CD8-positive, alpha-beta memory T cell (primary cell): ENCODE data around the gene KATNAL1. TPM values are rescaled to one million over a fixed set of nuclear protein-coding genes. Genes with fewer than 3 reads are reported as not detected.

Source experiments
- CTCF ChIA-PET: fragments of 350-600 bp; sonication (Branson Sonifier 250); formaldehyde crosslinking; loops from one replicate; lab custom pipeline; 2021; ENCODE audit warnings: antibody characterized with exemption; lab: Charles Lee
- POLR2A ChIA-PET: fragments of 350-600 bp; sonication (Branson Sonifier 250); formaldehyde crosslinking; loops from one replicate; lab custom pipeline; 2021; ENCODE audit warnings: antibody characterized with exemption; lab: Charles Lee
- DNase-seq, 5 donors: peaks; one replicate each; pipeline versions ENCODE4 v3.0.0 to v3.0.0-alpha.2; 2020 to 2022; ENCODE audit warnings: mixed read lengths in 1 of 5
- H3K27ac ChIP-seq: one replicate; pipeline ENCODE4 v1.7.0; 2013; ENCODE audit warnings: low read depth, mild to moderate bottlenecking, low read length, moderate library complexity
- H3K27me3 ChIP-seq: 2 replicates; pipeline ENCODE4 v1.7.0; 2013; ENCODE audit warnings: low read length, mild to moderate bottlenecking; ENCODE audit not compliant: insufficient read depth, poor library complexity, severe bottlenecking
- H3K36me3 ChIP-seq: 2 replicates; pipeline ENCODE4 v1.7.0; 2013; ENCODE audit warnings: mild to moderate bottlenecking, low read length, moderate library complexity; ENCODE audit not compliant: insufficient read depth
- H3K4me1 ChIP-seq: 2 replicates; pipeline ENCODE4 v1.7.0; 2013; ENCODE audit warnings: mild to moderate bottlenecking, low read length, moderate library complexity; ENCODE audit not compliant: insufficient read depth
- H3K4me3 ChIP-seq: 2 replicates; pipeline ENCODE4 v1.7.0; 2013; ENCODE audit warnings: mild to moderate bottlenecking, low read length
- H3K9me3 ChIP-seq: 2 replicates; pipeline ENCODE4 v1.7.0; 2013; ENCODE audit warnings: mild to moderate bottlenecking, low read length
- H3K27ac Mint-ChIP-seq, 8 donors: one replicate each; pipeline ENCODE4 v1.8.0; 2020 to 2021; ENCODE audit warnings: mixed read lengths in 8 of 8, mild to moderate bottlenecking in 6 of 8, inconsistent platforms in 3 of 8, moderate library complexity in 3 of 8
- H3K27me3 Mint-ChIP-seq, 2 donors: one replicate each; pipeline ENCODE4 v1.8.0; 2020 to 2021; ENCODE audit warnings: mixed read lengths in 2 of 2, mild to moderate bottlenecking in 1 of 2, moderate library complexity in 1 of 2
- H3K36me3 Mint-ChIP-seq, 3 donors: one replicate each; pipeline ENCODE4 v1.8.0; 2020 to 2021; ENCODE audit warnings: mixed read lengths in 3 of 3, inconsistent platforms in 1 of 3, mild to moderate bottlenecking in 1 of 3
- H3K4me1 Mint-ChIP-seq, 3 donors: one replicate each; pipeline ENCODE4 v1.8.0; 2020 to 2021; ENCODE audit warnings: mixed read lengths in 3 of 3, inconsistent platforms in 1 of 3, mild to moderate bottlenecking in 1 of 3
- H3K4me3 Mint-ChIP-seq, 7 donors: one replicate each; pipeline ENCODE4 v1.8.0; 2020 to 2021; ENCODE audit warnings: mixed read lengths in 7 of 7, mild to moderate bottlenecking in 6 of 7, moderate library complexity in 4 of 7, inconsistent platforms in 2 of 7
- H3K9me3 Mint-ChIP-seq, 5 donors: one replicate each; pipeline ENCODE4 v1.8.0; 2020 to 2022; ENCODE audit warnings: mixed read lengths in 5 of 5, mild to moderate bottlenecking in 3 of 5, moderate library complexity in 2 of 5, inconsistent platforms in 1 of 5
- polyA plus RNA-seq: library from polyadenylated mRNA; unstranded; fragments of 300-500 nt; fragmentation: Illumina TruSeq; gene quantifications from one replicate; pipeline ENCODE4 v1.2.3, GENCODE V29; 2021
- total RNA-seq, 2 experiments: library from RNA; stranded (reverse); gene quantifications; one replicate each; pipeline ENCODE4 v1.2.3, GENCODE V29; 2021

KATNAL1 gene
- total RNA-seq = 10 to 100 TPM; 11.0 to 16.5 TPM
- 5.6 TPM for polyA plus RNA-seq

DNA sequence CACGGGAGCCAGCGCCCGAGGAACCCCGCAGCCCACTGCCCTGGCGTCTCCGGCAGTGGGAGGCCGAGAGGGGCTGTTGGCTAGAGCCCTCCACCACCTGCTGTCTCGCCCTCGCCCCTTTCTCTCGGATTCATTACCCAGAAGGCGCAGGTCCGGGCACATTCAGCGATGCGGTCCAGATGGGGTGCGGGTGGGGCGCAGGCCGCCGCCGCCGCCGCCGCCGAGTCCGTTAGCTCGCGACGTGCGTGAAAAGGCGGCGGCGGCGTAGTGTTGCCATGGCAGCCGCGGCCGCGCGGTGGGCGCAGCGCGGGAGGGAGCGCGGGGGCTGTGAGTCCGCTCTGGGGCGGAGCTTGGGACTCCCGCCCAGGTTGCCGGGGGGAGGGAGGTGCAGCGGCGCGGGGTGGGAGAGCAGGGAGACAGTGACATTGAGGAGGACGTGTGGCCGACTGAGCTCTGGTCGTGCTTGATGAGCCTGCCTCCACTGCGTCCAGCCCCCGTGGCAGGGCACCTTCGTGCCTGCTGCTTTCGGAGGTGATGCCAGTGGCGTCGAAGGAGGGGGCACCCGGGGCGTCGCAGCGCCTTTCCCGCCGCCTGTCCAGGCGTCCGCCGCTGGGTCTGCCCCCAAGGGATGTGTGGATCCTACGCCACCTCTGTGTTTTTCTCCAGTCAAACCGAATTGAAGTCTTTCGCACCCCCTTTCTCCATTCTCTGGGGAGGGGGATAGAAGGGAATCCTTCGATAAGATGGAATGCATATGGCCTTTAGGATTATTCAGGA, at the start of gene KATNAL1:
KATNAL1 (minus strand) TSS at position 358 of the 777 bp plus-strand sequence. CDS start 23,774 bp downstream, outside the sequence.
- H3K4me3 ChIP-seq = peak within 1 kb of the TSS; percentile 77
- no peaks in the 10 kb centered on the region for H3K9me3 Mint-ChIP-seq
- DNase-seq = peak; percentile 73 to 84 (median 77)
- peaks cover 10% of the 10 kb centered on the region for H3K4me1 ChIP-seq
- H3K27me3 ChIP-seq = no peaks in the 10 kb centered on the region
- ChIA-PET POLR2A (interaction anchor here (0.6 to 1.9 kb wide), 14 partner anchors 10 to 310 kb away, joined by 3 to 8 read pairs (median 3); partner anchors contain the start of genes HMGB1, UBE2L5 and USPL1), CTCF (interaction anchor here (0.8 to 2.3 kb wide), 15 partner anchors 9 to 247 kb away, joined by 3 to 14 read pairs (median 4); no protein-coding TSS in a partner anchor)
- H3K36me3 ChIP-seq = no peaks in the 10 kb centered on the region
- H3K9me3 ChIP-seq = no peaks in the 10 kb centered on the region
- peaks cover 36 to 47% (median 41%) of the 10 kb centered on the region in 3 donors for H3K4me1 Mint-ChIP-seq
- H3K27ac Mint-ChIP-seq = peak within 1 kb of the TSS; percentile 79 to 94 (median 86)
- H3K27ac ChIP-seq = peak within 1 kb of the TSS; percentile 75
- peak within 1 kb of the TSS in 6 of 7 donors; percentile 89 to 95 (median 92) for H3K4me3 Mint-ChIP-seq
- H3K27me3 Mint-ChIP-seq = peaks cover 0 to 1% of the 10 kb centered on the region in 2 donors
- peaks cover 0 to 2% (median 0%) of the 10 kb centered on the region in 3 donors for H3K36me3 Mint-ChIP-seq

DNA sequence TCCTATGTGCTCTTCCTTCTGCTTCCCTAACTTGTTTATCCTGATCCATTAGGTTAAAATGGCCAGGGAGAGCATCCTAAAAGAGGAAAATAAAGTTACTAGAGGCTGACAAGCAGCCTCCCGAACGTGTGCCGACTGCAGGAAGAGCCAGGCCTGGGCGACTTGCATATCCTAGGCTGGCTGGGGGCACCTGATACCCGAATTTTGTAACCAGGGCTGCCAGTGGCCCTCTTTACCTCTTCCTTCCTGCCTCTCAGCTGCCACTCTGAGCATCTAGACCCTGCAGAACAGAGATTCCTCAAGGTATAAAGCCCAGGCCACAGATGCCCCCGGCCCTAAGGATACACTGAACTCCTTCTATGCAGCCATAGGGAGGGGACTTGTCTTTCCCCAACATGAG, 48.5 kb upstream of the KATNAL1 start:
- Mint-ChIP-seq H3K4me3 (no peak overlapping the region), H3K9me3 (peaks cover 5 to 8% (median 6%) of the 10 kb centered on the region in 5 donors), H3K4me1 (peaks cover 17 to 22% (median 17%) of the 10 kb centered on the region in 3 donors), H3K27ac (peak overlapping the region in 2 of 8 donors; percentile 42 to 79), H3K36me3 (peaks cover 23 to 43% (median 36%) of the 10 kb centered on the region in 3 donors), H3K27me3 (no peaks in the 10 kb centered on the region)
- ChIA-PET POLR2A (no interaction called here), CTCF (interaction anchor here (1.6 kb wide), 1 partner anchor 19 kb away, joined by 5 read pairs; no protein-coding TSS in a partner anchor)
- H3K36me3 ChIP-seq = peaks cover 4% of the 10 kb centered on the region
- H3K27me3 ChIP-seq = no peaks in the 10 kb centered on the region
- H3K4me3 ChIP-seq = no peak overlapping the region
- no peaks in the 10 kb centered on the region for H3K9me3 ChIP-seq
- H3K4me1 ChIP-seq = peaks cover 20% of the 10 kb centered on the region
- H3K27ac ChIP-seq = no peak overlapping the region
- no peak for DNase-seq

DNA sequence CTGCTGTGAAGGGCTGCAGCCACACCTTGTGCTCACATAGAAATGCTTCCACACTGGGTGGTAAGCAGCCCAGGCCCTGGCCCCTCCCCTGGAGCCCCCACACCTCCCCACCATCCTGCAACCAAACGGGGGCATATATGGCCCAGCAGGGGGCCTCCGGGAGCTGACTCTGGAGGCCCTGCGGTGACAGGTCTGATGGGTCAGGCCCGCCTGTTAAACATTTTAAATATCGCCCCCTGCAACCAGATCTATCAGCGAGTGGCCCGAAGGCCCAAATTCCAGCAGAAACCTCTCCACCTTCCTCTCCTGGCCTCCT, 48.0 kb upstream of the KATNAL1 start:
- H3K4me3 ChIP-seq = no peak overlapping the region
- Mint-ChIP-seq H3K27me3 (no peaks in the 10 kb centered on the region), H3K27ac (peak overlapping the region in 1 of 8 donors; percentile 79), H3K4me3 (no peak overlapping the region), H3K4me1 (peaks cover 17 to 22% (median 17%) of the 10 kb centered on the region in 3 donors), H3K9me3 (peaks cover 5 to 8% (median 6%) of the 10 kb centered on the region in 5 donors), H3K36me3 (peaks cover 20 to 39% (median 32%) of the 10 kb centered on the region in 3 donors)
- no peaks in the 10 kb centered on the region for H3K9me3 ChIP-seq
- peaks cover 20% of the 10 kb centered on the region for H3K4me1 ChIP-seq
- POLR2A ChIA-PET = no interaction called here
- DNase-seq = peak in 3 of 5 donors; percentile 8 to 63 (median 61)
- CTCF ChIA-PET = interaction anchor here (0.7 to 1.1 kb wide), 2 partner anchors 58 to 449 kb away, joined by 3 read pairs; no protein-coding TSS in a partner anchor
- no peaks in the 10 kb centered on the region for H3K36me3 ChIP-seq
- no peaks in the 10 kb centered on the region for H3K27me3 ChIP-seq
- H3K27ac ChIP-seq = no peak overlapping the region

DNA sequence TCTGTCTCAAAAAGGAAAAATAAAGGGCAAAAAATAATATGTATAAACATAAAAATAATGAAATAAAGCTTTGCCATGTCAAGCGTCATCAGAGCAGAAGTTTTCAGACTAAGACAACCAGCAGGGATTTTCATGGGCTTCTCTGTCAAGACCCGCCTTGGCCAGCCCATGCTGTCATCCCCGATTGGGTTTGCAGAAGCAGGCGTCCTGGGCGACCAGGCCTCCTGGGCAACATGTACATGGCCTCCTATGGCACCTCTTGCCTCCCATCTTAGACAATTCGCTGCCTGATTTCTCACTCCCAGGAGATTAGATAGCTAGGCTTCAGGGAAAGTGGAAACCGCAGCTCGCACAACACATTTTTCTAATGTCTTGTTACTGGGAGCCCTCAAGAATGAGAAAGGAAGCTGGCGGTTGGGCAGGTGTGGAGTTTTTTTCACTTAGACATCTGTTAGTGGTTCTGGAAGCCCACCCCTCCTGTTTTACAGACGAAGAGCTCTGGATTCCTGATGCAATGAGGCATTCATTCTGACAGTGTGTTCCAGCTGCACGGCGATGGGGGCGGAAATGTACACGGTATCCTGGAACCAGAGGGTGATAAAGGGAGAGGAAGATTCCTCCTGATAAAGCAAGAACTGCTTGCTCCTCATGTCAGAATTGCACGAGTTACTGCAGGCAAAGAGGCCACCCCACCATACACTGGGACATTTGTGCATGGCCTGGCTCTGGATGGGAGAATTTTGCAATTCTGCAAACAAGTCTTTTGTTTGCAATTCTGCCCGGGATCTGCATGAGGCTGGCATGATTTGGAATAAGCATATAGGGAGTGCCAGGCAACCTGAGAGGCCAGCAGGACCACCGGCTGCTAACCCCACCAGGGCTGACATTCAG, 47.4 kb upstream of the KATNAL1 start:
- H3K4me3 Mint-ChIP-seq = peak overlapping the region in 2 of 7 donors; percentile 6 to 28
- ChIA-PET POLR2A (no interaction called here), CTCF (interaction anchor here (0.7 to 1.1 kb wide), 2 partner anchors 59 to 450 kb away, joined by 3 read pairs; no protein-coding TSS in a partner anchor)
- DNase-seq = no peak
- no peaks in the 10 kb centered on the region for H3K27me3 Mint-ChIP-seq
- H3K36me3 ChIP-seq = no peaks in the 10 kb centered on the region
- peaks cover 17 to 20% (median 18%) of the 10 kb centered on the region in 3 donors for H3K4me1 Mint-ChIP-seq
- peaks cover 5 to 8% (median 6%) of the 10 kb centered on the region in 5 donors for H3K9me3 Mint-ChIP-seq
- no peak overlapping the region for H3K27ac ChIP-seq
- H3K9me3 ChIP-seq = no peaks in the 10 kb centered on the region
- H3K4me3 ChIP-seq = no peak overlapping the region
- no peaks in the 10 kb centered on the region for H3K27me3 ChIP-seq
- H3K36me3 Mint-ChIP-seq = peaks cover 20 to 38% (median 28%) of the 10 kb centered on the region in 3 donors
- H3K27ac Mint-ChIP-seq = peak overlapping the region in 1 of 8 donors; percentile 79
- peaks cover 20% of the 10 kb centered on the region for H3K4me1 ChIP-seq

DNA sequence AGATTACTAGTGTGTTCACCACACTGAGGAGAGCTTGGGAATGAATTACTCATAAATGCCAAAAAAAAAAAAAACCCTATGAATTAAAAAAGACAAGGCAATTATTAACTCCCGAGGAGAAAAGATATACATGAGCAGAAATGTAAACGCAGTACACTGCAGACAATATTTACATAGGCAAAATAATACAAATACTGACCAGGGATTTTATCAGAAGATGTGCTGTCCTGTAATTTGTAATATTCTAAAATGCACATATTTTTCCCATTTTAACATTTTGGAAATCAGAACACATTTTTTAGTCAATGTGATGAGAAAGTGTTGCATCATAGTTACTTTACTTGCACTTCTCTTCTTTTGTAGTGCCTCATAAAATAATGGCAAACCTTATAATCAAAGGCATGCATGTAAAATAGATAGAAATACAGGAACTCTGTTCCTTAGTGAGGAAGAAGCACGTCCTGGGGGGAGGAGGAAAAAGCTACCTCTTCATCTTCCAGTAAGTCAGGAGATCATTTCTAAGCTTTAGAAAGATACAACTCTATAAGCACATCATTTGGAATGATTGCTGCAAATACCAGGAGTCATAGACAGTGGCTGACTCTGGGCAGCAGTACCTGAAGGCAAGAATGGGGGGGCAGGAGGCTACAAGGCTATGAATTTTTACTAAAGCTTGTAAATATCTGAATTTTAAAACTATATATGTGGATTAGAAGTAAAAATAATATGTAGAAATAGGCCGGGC, 46.3 kb upstream of the KATNAL1 start:
- no peak overlapping the region for H3K27ac ChIP-seq
- POLR2A ChIA-PET = interaction anchor here (0.5 kb wide), 1 partner anchor 141 kb away, joined by 3 read pairs; no protein-coding TSS in a partner anchor

DNA sequence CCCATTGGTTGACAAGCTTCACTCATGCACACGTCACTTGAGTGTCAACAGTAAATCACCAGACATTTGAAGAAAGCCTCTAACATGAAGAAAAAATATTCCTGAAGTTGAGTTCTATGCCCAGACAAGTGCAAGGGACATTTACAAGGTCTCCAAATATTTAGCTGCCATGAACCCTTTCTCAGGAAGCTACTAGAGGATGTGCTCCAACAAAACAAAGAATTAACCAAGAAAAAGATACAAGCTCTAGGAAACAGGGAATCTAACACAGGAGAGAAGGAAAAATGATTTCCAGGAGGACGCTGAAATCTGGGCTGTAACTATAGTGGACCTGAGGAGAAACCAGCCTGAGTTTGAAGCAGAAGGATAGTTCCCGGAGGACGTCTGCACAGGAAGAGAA, 45.7 kb upstream of the KATNAL1 start:
- DNase-seq = no peak
- no peak overlapping the region for H3K27ac Mint-ChIP-seq
- peaks cover 19 to 29% (median 20%) of the 10 kb centered on the region in 3 donors for H3K36me3 Mint-ChIP-seq
- peaks cover 5 to 8% (median 6%) of the 10 kb centered on the region in 5 donors for H3K9me3 Mint-ChIP-seq
- Histone ChIP-seq H3K4me3 (no peak overlapping the region), H3K9me3 (no peaks in the 10 kb centered on the region), H3K27ac (no peak overlapping the region), H3K4me1 (peaks cover 20% of the 10 kb centered on the region), H3K36me3 (no peaks in the 10 kb centered on the region), H3K27me3 (no peaks in the 10 kb centered on the region)
- peaks cover 0 to 2% of the 10 kb centered on the region in 2 donors for H3K27me3 Mint-ChIP-seq
- POLR2A ChIA-PET = interaction anchor here (1.1 kb wide), 1 partner anchor 110 kb away, joined by 5 read pairs; no protein-coding TSS in a partner anchor
- CTCF ChIA-PET = interaction anchor here (1.3 kb wide), 1 partner anchor 102 kb away, joined by 3 read pairs; no protein-coding TSS in a partner anchor
- H3K4me3 Mint-ChIP-seq = no peak overlapping the region
- H3K4me1 Mint-ChIP-seq = peaks cover 20 to 24% (median 23%) of the 10 kb centered on the region in 3 donors

More for the DNA sequence above, 46.3 kb upstream of the KATNAL1 start:
- Histone ChIP-seq H3K4me3 (no peak overlapping the region), H3K9me3 (no peaks in the 10 kb centered on the region), H3K27me3 (no peaks in the 10 kb centered on the region), H3K4me1 (peaks cover 20% of the 10 kb centered on the region), H3K36me3 (no peaks in the 10 kb centered on the region)
- CTCF ChIA-PET = interaction anchor here (0.7 to 1.3 kb wide), 2 partner anchors 32 to 102 kb away, joined by 3 to 4 read pairs; no protein-coding TSS in a partner anchor
- Mint-ChIP-seq H3K9me3 (peaks cover 5 to 8% (median 6%) of the 10 kb centered on the region in 5 donors), H3K4me1 (peaks cover 17 to 20% (median 17%) of the 10 kb centered on the region in 3 donors), H3K36me3 (peaks cover 20 to 33% (median 22%) of the 10 kb centered on the region in 3 donors), H3K4me3 (no peak overlapping the region), H3K27me3 (no peaks in the 10 kb centered on the region), H3K27ac (no peak overlapping the region)
- DNase-seq = no peak
